NCI-H2227 (cell line): Measurements from ENCODE around the gene GINS1.
"Not testable (repeated sequence)": the region's sequence is repeated elsewhere in the genome, so short reads cannot be mapped to it uniquely, and the experiment has no call there.

Experiments used
- DNase-seq: peaks from one replicate; lab custom pipeline; 2025; ENCODE audit not compliant: unreplicated experiment; lab: John Stamatoyannopoulos, UW

The GINS1 gene

DNA sequence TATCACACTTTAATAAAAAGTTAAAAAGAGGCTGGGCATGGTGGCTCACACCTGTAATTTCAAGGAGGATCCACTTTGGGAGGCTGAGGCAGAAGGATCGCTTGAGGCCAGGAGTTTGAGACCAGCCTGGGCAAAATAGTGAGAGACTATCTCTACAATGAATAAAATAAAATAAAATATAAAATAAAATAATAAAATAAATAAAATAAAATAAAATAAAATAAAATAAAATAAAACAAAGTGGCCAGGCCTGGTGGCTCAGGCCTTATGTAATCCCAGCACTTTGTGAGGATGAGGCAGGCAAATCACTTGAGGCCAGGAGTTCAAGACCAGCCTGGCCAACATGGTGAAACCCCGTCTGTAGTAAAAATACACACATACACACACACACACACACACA, 65.8 kb downstream of the GINS1 start:
- not testable (repeated sequence) for DNase-seq

DNA sequence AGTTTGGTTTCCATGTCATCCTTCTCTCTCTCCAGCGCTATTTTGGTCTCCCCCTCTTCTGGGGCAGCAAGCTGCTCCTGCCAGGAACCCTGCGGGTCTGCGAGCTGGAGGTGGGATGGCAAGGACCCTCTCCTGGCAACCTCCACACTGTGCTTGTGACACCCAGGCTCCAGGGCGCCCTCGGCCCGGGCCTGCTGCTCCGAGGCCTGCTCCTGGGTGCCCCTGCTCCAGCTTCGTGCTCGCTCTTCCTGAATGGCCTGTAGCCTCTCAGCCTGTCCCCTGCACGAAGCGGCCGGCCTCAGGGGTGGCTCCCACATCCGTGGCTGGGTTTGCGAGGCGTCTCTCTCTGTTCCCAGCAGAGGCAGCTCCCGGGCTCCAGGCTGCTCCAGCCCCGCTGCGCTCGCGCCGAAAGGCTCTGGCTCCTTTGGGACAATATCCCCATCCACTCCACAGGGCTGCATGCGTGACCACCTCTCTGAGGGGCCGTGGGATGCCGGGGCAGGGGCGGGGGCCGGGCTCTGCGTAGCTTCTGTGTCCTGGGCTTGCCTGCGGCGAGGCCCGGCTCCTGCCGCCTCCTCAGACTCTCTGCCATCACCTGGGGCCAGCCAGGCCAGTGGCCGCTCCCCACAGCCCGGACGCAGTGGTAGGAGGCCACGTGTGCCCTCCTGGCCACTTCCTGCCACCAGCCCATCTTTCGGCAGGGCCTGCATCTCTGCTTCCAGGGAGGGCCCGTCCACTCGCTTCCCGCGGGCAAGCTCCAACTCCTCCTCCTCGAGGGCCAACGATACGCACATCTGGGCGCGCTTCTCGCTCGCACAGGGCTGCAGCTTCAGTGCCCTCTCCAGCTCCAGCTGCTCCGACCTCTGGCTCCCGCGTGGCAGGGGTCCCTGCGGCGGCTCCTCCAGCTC, 68.9 kb downstream of the GINS1 start:
- no peak for DNase-seq

GRCh38 chr20:25477014-25477882, 69.8 kb downstream of the GINS1 start:
- DNase-seq = no peak

GRCh38 chr20:25478889-25479568, 71.6 kb downstream of the GINS1 start:
- DNase-seq = no peak

- DNase-seq = no peak
Observed at GRCh38 chr20:25479638-25480037, 72.2 kb downstream of the GINS1 start.

GRCh38 chr20:25480156-25480555, 72.7 kb downstream of the GINS1 start:
- DNase-seq = no peak

- no peak for DNase-seq
Observed at GRCh38 chr20:25480797-25481196, 73.3 kb downstream of the GINS1 start.

- no peak for DNase-seq
Observed at GRCh38 chr20:25481235-25481917, 73.9 kb downstream of the GINS1 start.

GRCh38 chr20:25481918-25482253, 74.4 kb downstream of the GINS1 start:
- DNase-seq = no peak

GRCh38 chr20:25483431-25484132, 76.1 kb downstream of the GINS1 start:
- DNase-seq = no peak

DNA sequence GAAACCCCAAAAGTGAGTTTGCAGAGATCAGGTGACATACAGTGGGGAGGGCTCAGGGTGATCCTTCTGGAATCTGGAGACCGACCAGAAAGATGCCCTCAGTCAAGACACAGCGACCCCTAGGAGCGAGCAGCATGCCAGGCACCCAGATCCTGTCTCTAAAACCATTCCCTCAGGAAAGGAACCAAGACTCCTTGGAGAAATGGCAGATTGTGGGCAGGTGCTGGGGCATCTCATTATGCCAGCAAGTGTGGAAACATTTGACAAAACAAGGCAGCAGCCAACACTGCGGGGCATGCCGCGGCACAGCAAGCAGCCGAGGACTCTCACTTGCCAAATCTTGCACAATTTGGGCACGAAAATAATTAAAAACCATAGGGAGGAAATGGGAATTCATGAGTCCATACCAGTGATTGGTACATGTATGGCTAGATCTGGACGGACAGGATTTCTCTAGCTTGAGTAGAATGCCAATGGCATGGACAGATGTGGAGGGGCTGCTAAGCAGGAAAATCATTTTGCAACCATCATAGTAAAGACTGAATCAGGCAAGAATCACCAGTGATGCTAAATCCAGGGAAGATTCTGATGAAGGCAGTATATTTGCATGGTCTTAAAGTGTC, 76.9 kb downstream of the GINS1 start:
- no peak for DNase-seq

DNA sequence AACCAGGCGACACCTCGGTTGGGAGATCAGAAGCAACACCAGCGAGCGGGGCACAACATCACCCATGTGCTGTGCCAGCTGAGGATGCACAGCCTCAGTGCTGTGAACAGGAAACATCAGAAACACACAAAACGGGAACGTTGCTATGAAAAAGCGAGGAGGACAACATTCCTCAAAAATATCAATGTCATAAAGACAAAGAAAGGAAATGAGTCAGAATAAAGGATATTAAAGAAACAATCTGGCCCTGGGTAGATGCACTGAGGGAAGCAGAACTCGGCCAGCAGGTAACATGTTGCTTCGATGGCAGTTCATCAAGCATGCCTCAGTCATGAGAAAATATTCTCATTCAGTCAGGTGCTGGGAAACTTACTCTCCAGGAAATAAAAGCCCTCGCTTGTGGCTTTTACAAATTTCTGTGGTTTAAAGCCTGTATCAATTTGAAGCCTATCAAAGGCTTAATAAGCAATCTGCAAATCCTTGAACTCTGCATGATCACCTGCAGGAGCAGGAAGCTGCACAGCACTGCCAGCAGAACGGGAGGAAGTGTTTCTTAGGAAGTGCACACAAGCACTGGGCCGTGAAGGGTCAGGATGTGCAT, 77.5 kb downstream of the GINS1 start:
- DNase-seq = no peak

DNA sequence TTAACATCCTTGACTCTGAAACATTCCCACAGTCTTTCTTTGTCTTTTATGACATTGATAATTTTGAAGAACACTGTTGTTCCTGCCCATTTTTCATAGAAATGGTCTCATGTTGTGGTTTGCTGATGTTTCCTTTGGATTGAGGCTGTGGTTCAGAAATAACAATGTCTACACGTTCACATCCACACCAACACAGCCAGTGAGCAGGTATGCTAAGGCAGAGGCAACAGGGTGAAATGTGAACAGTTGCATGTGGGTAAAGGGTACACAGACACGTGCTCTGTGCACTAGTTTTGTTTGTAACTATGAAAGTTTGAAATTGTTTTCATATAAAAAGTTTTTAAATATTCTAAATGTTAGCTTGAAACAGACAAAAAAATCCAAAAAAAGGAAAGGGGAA, 78.4 kb downstream of the GINS1 start:
- DNase-seq = no peak

DNA sequence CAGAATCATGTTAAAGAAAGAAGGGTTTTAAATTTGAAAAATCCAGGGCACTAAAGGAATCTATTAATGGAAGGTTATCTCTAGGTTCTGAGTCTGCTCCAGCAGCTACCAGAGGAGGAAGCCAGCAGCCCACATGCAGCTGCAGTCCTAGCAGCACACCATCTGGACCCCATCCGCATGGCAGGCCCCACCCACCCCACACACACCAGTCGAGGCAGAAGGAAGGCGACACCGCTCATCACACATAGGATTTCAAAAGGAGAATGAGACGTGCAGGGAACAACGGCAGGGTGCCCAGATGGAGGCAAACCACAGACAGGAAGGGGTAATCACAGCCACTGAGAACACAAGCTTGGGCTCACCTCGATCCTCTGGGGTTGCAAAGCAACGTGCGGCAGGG, 78.9 kb downstream of the GINS1 start:
- no peak for DNase-seq

DNA sequence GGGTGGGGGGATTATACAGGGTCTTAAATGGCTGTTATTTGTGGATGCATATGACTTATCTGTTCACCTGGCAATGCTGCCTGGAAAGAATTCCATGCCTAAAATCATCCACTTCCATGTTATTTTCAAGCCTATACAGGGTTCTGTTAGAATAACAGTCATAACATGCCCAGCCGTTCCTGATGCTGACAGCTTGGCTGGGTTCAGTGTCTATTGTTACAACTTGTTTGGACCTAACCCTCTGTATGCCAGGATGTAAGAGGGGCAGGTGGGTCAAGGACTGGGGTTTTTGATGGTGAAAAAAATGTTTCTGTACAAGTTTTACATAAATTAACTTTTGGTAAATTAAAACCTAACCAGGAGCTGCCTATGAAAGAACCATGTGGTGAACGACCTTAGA, 79.8 kb downstream of the GINS1 start:
- DNase-seq = no peak

GRCh38 chr20:25487975-25488374, 80.5 kb downstream of the GINS1 start:
- DNase-seq = no peak

DNA sequence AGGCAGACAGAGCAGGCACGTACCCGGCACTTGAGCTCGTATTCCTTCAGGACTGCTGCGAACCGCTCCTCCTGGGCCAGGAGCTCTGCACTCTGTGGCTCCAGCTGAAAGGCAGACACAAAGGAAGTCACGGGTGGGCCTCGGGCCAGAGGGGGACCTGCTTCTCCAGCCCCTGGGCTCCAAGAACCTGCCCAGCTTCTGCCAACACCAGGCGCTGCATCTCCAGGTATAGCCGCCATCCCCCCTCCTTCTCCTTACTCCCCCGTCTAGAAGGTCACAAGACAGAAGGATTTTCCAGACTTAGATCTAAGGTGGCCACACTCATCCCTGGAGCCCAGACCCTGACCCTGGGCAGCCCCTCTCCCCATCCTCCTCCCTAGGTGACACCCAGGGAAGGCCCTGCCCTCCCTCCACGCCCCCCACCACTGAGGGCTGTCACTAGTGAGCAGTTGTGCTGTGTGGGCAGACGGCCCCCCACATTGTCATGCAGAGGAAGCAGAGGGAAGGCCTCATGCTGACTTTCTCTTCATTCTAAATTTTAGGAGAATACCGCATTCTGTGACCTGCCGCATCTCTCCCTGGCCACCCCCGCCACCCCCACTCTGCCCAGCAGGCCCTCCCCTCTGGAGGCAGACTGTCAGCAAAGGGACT, 81.9 kb downstream of the GINS1 start:
- no peak for DNase-seq

DNA sequence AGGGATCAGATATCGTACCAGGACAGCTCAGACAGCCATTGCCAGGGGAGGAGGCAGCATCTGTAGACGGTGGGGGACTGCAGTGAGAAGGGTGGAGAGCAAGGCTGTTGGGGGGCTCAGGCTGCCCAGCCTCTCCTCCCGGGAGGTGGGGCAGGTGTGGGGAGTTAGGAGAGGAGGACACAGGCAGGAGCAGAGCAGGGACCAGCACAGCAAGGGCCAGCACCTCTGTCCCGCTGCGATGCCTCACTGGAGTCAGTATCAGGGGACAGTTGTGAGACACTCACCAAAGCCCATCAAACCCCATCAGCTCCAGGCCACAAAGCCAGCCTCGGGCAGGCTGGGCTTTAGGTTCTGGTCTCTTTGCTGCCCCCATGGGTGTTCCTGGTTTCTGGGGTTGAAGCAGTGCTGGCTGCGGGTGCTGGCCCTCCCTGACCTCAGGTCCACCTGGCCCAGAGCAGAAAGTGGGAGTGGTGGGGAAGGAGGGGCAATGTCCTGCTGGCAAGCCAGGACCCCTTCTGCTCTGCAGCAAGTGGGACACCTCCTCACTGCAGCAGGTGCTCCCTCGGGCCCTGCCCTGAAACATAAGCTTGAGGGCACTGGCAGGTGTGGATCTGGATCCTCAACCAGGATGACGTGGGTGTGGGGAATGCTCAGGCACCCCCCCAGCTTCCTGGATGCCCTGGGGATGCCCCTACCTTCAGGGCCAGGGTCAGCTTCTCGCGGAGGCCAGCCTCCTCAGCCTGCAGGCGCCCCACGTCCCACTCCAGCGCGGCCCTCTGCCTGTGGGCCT, 83.4 kb downstream of the GINS1 start:
- DNase-seq = no peak
